HEK293 (cell line): ENCODE data around the gene TMEM11.

Experiments used
- GLI4 ChIP-seq: fragments of 450-650 bp; formaldehyde crosslinking; IDR thresholded peaks from 2 replicates; pipeline ENCODE4 v1.5.1; 2016; ENCODE audit warnings: missing biosample characterization, missing genetic modification characterization
- SETDB1 ChIP-seq: IDR thresholded peaks from one replicate; pipeline ENCODE4 v1.6.1; 2017; ENCODE audit warnings: mild to moderate bottlenecking, low read length, moderate library complexity, mixed read lengths; ENCODE audit not compliant: insufficient read length
- ZBTB21 ChIP-seq: fragments of 450-650 bp; formaldehyde crosslinking; IDR thresholded peaks from 2 replicates; pipeline ENCODE4 v1.5.1; 2017; ENCODE audit warnings: missing biosample characterization, missing genetic modification characterization
- ZBTB8A ChIP-seq: fragments of 450-650 bp; formaldehyde crosslinking; IDR thresholded peaks from 2 replicates; pipeline ENCODE4 v1.5.1; 2016; ENCODE audit warnings: missing biosample characterization, missing genetic modification characterization
- ZFP41 ChIP-seq: fragments of 450-650 bp; formaldehyde crosslinking; IDR thresholded peaks from 2 replicates; pipeline ENCODE4 v1.5.1; 2016; ENCODE audit warnings: missing biosample characterization, missing genetic modification characterization, borderline replicate concordance
- ZIC2 ChIP-seq: fragments of 450-650 bp; formaldehyde crosslinking; IDR thresholded peaks from 2 replicates; pipeline ENCODE4 v1.5.1; 2016; ENCODE audit warnings: missing biosample characterization, missing genetic modification characterization
- ZNF121 ChIP-seq: fragments of 450-650 bp; formaldehyde crosslinking; IDR thresholded peaks from 2 replicates; pipeline ENCODE4 v1.5.1; 2016; ENCODE audit warnings: missing biosample characterization, missing genetic modification characterization
- ZNF214 ChIP-seq: fragments of 450-650 bp; formaldehyde crosslinking; IDR thresholded peaks from 2 replicates; pipeline ENCODE4 v1.5.1; 2017; ENCODE audit warnings: missing biosample characterization, mild to moderate bottlenecking, missing genetic modification characterization, borderline replicate concordance
- ZNF76 ChIP-seq: fragments of 450-650 bp; formaldehyde crosslinking; IDR thresholded peaks from 2 replicates; pipeline ENCODE4; 2016; ENCODE audit warnings: low read depth, missing biosample characterization, missing genetic modification characterization, borderline replicate concordance
- TF ChIP-seq, protein P1 (sequence below): fragments of 450-650 bp; formaldehyde crosslinking; IDR thresholded peaks from 2 replicates; pipeline ENCODE4 v1.5.1; 2016; ENCODE audit warnings: missing biosample characterization, missing genetic modification characterization
- TF ChIP-seq, protein P2 (sequence below): fragments of 450-650 bp; formaldehyde crosslinking; IDR thresholded peaks from 2 replicates; pipeline ENCODE4 v1.5.1; 2017; ENCODE audit warnings: missing biosample characterization, missing genetic modification characterization
- TF ChIP-seq, protein P3 (sequence below): fragments of 450-650 bp; formaldehyde crosslinking; IDR thresholded peaks from 2 replicates; pipeline ENCODE4 v1.5.1; 2016; ENCODE audit warnings: missing biosample characterization, missing genetic modification characterization

DNA sequence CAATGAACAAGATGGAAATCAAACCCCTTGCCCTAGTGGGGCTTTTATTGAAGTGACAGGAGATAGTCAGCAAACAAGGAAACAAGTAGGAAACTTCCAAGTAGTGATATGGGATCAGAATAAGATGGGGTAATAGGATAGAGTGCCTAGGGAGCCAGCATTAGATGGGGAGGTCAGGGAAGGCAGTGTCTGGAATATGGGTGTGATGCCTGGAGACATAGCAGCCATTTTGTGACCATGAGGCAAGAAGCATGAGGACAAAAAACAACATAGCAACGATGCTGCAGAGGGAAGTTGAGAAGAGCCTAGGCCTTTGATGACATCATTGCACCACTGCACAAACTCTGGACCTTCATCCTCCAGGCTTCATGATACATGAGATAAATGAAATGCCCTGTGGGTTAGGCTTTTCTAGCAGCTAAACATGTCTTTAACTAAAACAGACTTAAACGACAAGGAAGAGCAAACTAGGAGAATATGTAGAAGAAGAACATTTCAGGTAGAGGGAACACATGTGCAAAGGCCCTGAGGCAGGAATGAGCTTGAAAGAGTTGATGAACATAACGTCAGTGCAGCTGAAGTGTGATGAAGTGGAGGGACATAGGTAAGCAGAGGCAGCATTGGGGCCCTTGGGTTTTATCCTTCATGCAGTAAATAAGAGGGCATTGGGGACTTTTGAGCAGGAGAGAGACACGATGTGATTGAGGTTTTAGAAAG, 18.2 kb upstream of the TMEM11 start:
- TF ChIP-seq, protein P1, sequence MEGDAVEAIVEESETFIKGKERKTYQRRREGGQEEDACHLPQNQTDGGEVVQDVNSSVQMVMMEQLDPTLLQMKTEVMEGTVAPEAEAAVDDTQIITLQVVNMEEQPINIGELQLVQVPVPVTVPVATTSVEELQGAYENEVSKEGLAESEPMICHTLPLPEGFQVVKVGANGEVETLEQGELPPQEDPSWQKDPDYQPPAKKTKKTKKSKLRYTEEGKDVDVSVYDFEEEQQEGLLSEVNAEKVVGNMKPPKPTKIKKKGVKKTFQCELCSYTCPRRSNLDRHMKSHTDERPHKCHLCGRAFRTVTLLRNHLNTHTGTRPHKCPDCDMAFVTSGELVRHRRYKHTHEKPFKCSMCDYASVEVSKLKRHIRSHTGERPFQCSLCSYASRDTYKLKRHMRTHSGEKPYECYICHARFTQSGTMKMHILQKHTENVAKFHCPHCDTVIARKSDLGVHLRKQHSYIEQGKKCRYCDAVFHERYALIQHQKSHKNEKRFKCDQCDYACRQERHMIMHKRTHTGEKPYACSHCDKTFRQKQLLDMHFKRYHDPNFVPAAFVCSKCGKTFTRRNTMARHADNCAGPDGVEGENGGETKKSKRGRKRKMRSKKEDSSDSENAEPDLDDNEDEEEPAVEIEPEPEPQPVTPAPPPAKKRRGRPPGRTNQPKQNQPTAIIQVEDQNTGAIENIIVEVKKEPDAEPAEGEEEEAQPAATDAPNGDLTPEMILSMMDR (tag by site-specific recombination): no peak
- TF ChIP-seq ZNF121 (tag by site-specific recombination): no peak
- TF ChIP-seq ZNF214 (tag by site-specific recombination): no peak
- TF ChIP-seq ZIC2: no peak
- no peak for TF ChIP-seq ZNF76 (tag by site-specific recombination)
- no peak for TF ChIP-seq ZBTB21 (tag by site-specific recombination)
- TF ChIP-seq ZBTB8A (tag by site-specific recombination): no peak
- TF ChIP-seq ZFP41 (tag by site-specific recombination): no peak
- TF ChIP-seq, protein P2, sequence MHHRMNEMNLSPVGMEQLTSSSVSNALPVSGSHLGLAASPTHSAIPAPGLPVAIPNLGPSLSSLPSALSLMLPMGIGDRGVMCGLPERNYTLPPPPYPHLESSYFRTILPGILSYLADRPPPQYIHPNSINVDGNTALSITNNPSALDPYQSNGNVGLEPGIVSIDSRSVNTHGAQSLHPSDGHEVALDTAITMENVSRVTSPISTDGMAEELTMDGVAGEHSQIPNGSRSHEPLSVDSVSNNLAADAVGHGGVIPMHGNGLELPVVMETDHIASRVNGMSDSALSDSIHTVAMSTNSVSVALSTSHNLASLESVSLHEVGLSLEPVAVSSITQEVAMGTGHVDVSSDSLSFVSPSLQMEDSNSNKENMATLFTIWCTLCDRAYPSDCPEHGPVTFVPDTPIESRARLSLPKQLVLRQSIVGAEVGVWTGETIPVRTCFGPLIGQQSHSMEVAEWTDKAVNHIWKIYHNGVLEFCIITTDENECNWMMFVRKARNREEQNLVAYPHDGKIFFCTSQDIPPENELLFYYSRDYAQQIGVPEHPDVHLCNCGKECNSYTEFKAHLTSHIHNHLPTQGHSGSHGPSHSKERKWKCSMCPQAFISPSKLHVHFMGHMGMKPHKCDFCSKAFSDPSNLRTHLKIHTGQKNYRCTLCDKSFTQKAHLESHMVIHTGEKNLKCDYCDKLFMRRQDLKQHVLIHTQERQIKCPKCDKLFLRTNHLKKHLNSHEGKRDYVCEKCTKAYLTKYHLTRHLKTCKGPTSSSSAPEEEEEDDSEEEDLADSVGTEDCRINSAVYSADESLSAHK (tag by site-specific recombination): no peak
- TF ChIP-seq GLI4 (tag by site-specific recombination): no peak
- peak; percentile 86 for TF ChIP-seq SETDB1
- TF ChIP-seq, protein P3, sequence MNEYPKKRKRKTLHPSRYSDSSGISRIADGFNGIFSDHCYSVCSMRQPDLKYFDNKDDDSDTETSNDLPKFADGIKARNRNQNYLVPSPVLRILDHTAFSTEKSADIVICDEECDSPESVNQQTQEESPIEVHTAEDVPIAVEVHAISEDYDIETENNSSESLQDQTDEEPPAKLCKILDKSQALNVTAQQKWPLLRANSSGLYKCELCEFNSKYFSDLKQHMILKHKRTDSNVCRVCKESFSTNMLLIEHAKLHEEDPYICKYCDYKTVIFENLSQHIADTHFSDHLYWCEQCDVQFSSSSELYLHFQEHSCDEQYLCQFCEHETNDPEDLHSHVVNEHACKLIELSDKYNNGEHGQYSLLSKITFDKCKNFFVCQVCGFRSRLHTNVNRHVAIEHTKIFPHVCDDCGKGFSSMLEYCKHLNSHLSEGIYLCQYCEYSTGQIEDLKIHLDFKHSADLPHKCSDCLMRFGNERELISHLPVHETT (tag by site-specific recombination): peak; percentile 75
